NT2/D1 (cell line): ENCODE data around the gene CPNE1.
A peak's percentile ranks its signal among the peaks of the same experiment; 100 is the strongest.

Experiments
- DNase-seq: peaks from one replicate; pipeline ENCODE4 v3.0.0-alpha.2; 2011; ENCODE audit warnings: low read depth, low spot score
- H3K27me3 ChIP-seq: 2 replicates; pipeline ENCODE4 v1.6.0; 2011; ENCODE audit warnings: mild to moderate bottlenecking; ENCODE audit not compliant: insufficient read length, insufficient read depth
- H3K36me3 ChIP-seq: 2 replicates; pipeline ENCODE4 v1.6.1; 2011; ENCODE audit warnings: mild to moderate bottlenecking, low read length, mixed read lengths; ENCODE audit not compliant: insufficient read depth, insufficient read length
- H3K4me1 ChIP-seq: 2 replicates; pipeline ENCODE4 v1.5.1; 2011; ENCODE audit not compliant: insufficient read depth, insufficient read length
- H3K4me3 ChIP-seq: 2 replicates; pipeline ENCODE4 v1.5.1; 2011; ENCODE audit warnings: low read depth; ENCODE audit not compliant: insufficient read length
- H3K9ac ChIP-seq: 2 replicates; pipeline ENCODE4 v1.6.0; 2011; ENCODE audit warnings: low read depth; ENCODE audit not compliant: insufficient read length
- H3K9me3 ChIP-seq: 2 replicates; pipeline ENCODE4 v1.5.1; 2011; ENCODE audit warnings: mild to moderate bottlenecking, low read length; ENCODE audit not compliant: insufficient read depth
- SUZ12 ChIP-seq: IDR thresholded peaks from 2 replicates; pipeline ENCODE4 v1.6.1; 2011; ENCODE audit not compliant: insufficient read length, insufficient read depth; ENCODE audit errors: extremely low read depth
- YY1 ChIP-seq: IDR thresholded peaks from 2 replicates; pipeline ENCODE4 v1.6.1; 2011; ENCODE audit not compliant: insufficient read length, insufficient read depth
- ZNF274 ChIP-seq: IDR thresholded peaks from 2 replicates; pipeline ENCODE4 v1.6.1; 2011; ENCODE audit warnings: mild to moderate bottlenecking, low read depth, low read length

CPNE1 gene

GRCh38 chr20:35616465-35617396 lies 48.0 kb downstream of the CPNE1 start:
- H3K9ac ChIP-seq, result peak overlapping the region; percentile 79

GRCh38 chr20:35615667-35616464 lies 48.8 kb downstream of the CPNE1 start, which contains the start of gene SPAG4:
Gene SPAG4 (plus strand): TSS chr20:35615829. CDS start chr20:35616004, 175 bp downstream.
- Histone ChIP-seq H3K36me3 (peaks cover 2% of the 10 kb centered on the region), H3K9ac (peak within 1 kb of the TSS; percentile 80), H3K4me1 (peaks cover 9% of the 10 kb centered on the region), H3K9me3 (no peaks in the 10 kb centered on the region), H3K27me3 (peaks cover 9% of the 10 kb centered on the region), H3K4me3 (peak within 1 kb of the TSS; percentile 71)
- no peak for TF ChIP-seq SUZ12
- no peak for TF ChIP-seq ZNF274
- TF ChIP-seq YY1, result no peak
- peak; percentile 99 for DNase-seq

More at GRCh38 chr20:35616465-35617396, 48.0 kb downstream of the CPNE1 start:
- peak; percentile 68 for DNase-seq
- no peak for TF ChIP-seq SUZ12
- TF ChIP-seq YY1, result no peak
- no peak for TF ChIP-seq ZNF274
- H3K36me3 ChIP-seq, result peaks cover 10% of the 10 kb centered on the region
- H3K27me3 ChIP-seq, result peaks cover 9% of the 10 kb centered on the region
- no peaks in the 10 kb centered on the region for H3K9me3 ChIP-seq
- H3K4me1 ChIP-seq, result peaks cover 5% of the 10 kb centered on the region
- peak overlapping the region; percentile 71 for H3K4me3 ChIP-seq

GRCh38 chr20:35611482-35611881 lies 53.2 kb downstream of the CPNE1 start:
- Histone ChIP-seq H3K4me3 (no peak overlapping the region), H3K4me1 (peaks cover 5% of the 10 kb centered on the region), H3K27me3 (no peaks in the 10 kb centered on the region), H3K9ac (no peak overlapping the region), H3K9me3 (no peaks in the 10 kb centered on the region), H3K36me3 (no peaks in the 10 kb centered on the region)
- no peak for DNase-seq
- TF ChIP-seq ZNF274 (no peak), SUZ12 (no peak), YY1 (no peak)

GRCh38 chr20:35610833-35611427 lies 53.8 kb downstream of the CPNE1 start:
- no peaks in the 10 kb centered on the region for H3K9me3 ChIP-seq
- DNase-seq, result no peak
- H3K36me3 ChIP-seq, result no peaks in the 10 kb centered on the region
- no peak for TF ChIP-seq ZNF274
- peaks cover 5% of the 10 kb centered on the region for H3K4me1 ChIP-seq
- no peak overlapping the region for H3K9ac ChIP-seq
- no peak overlapping the region for H3K4me3 ChIP-seq
- H3K27me3 ChIP-seq, result no peaks in the 10 kb centered on the region

- Histone ChIP-seq H3K27me3 (peaks cover 19% of the 10 kb centered on the region), H3K4me1 (peaks cover 12% of the 10 kb centered on the region), H3K9me3 (no peaks in the 10 kb centered on the region), H3K9ac (no peak overlapping the region), H3K36me3 (no peaks in the 10 kb centered on the region), H3K4me3 (no peak overlapping the region)
- no peak for DNase-seq
- TF ChIP-seq SUZ12, result no peak
- TF ChIP-seq ZNF274, result no peak
- no peak for TF ChIP-seq YY1
Measured at GRCh38 chr20:35607003-35607735, 57.5 kb downstream of the CPNE1 start.

GRCh38 chr20:35606127-35606526 lies 58.6 kb downstream of the CPNE1 start:
- TF ChIP-seq ZNF274 (no peak), YY1 (no peak), SUZ12 (no peak)
- Histone ChIP-seq H3K9me3 (no peaks in the 10 kb centered on the region), H3K4me3 (no peak overlapping the region), H3K27me3 (peaks cover 29% of the 10 kb centered on the region), H3K36me3 (no peaks in the 10 kb centered on the region), H3K4me1 (peaks cover 14% of the 10 kb centered on the region), H3K9ac (no peak overlapping the region)
- DNase-seq, result no peak
